22Rv1 (cell line): Measurements from ENCODE around the gene RNF213.

Source experiments
- CTCF ChIP-seq: fragments of 450-650 bp; IDR thresholded peaks from 2 replicates; pipeline ENCODE4 v1.5.1; 2017; ENCODE audit warnings: mild to moderate bottlenecking
- ZFX ChIP-seq: fragments of 450-650 bp; IDR thresholded peaks from 2 replicates; pipeline ENCODE4 v1.6.1; 2017; ENCODE audit warnings: antibody characterized with exemption, borderline replicate concordance

- TF ChIP-seq CTCF (no peak), ZFX (no peak)
Measured at GRCh38 chr17:80261895-80262279, 1.2 kb downstream of the RNF213 start.
